ENCODE measurements around the gene VSTM2B. TPM values are rescaled to one million over a fixed set of nuclear protein-coding genes. Genes with fewer than 3 reads are reported as not detected.

Gene VSTM2B
- total and polyA plus RNA-seq, 2 of the 4 experiments (the other 2 are of a cell fraction), result not detected

GRCh38 chr19:29577649-29577963, 51.8 kb downstream of the VSTM2B start:
- intact Hi-C loops (cut with micrococcal nuclease) (no loop called here), dilution Hi-C loops (cut with HindIII; ENCODE audit: low sequenced_read_pairs, unreplicated experiment) (no loop called here), in situ Hi-C loops (cut with MboI; ENCODE audit: low sequenced_read_pairs) (no loop called here)
- Histone ChIP-seq H2AFZ (replicated peaks; ENCODE audit: low read length, poor library complexity) (no peak overlapping the region), H3K4me1 (ENCODE audit: control insufficient read depth, insufficient read depth, low read length) (no peaks in the 10 kb centered on the region), H3K36me3 (ENCODE audit: control insufficient read depth, insufficient read depth, low read length) (no peaks in the 10 kb centered on the region), H2BK20ac (ENCODE audit: low read depth, low read length) (no peak overlapping the region), H4K8ac (ENCODE audit: low read depth in 2 of 2, low read length in 2 of 2) (no peak overlapping the region), H3K9me1 (ENCODE audit: insufficient read depth, low read length) (no peaks in the 10 kb centered on the region), H4K5ac (ENCODE audit: low read depth, low read length) (no peak overlapping the region), H2BK5ac (ENCODE audit: low read depth, low read length, poor library complexity, severe bottlenecking) (no peak overlapping the region), H4K91ac (ENCODE audit: insufficient read depth, low read depth, low read length) (no peak overlapping the region), H3K4ac (ENCODE audit: low read depth, low read length) (no peak overlapping the region), H2BK120ac (ENCODE audit: low read depth, low read length) (no peak overlapping the region), H3K9ac (ENCODE audit: low read depth, low read length) (no peak overlapping the region), H3K18ac (ENCODE audit: low read depth, low read length) (no peak overlapping the region), H3K56ac (ENCODE audit: extremely low read depth, insufficient read depth, low read length) (no peak overlapping the region), H3K27me3 (ENCODE audit: control insufficient read depth, insufficient read depth, low read length) (peaks cover 6% of the 10 kb centered on the region; the same call in 1 of the 2 replicates), H3K9me3 (ENCODE audit: control insufficient read depth, insufficient read depth, low read length) (no peaks in the 10 kb centered on the region), H3K79me1 (ENCODE audit: low read depth in 1 of 2, low read length in 2 of 2) (no peaks in the 10 kb centered on the region), H2AK5ac (ENCODE audit: low read depth, low read length) (no peak overlapping the region), H3K14ac (replicated peaks; ENCODE audit: low read depth, low read length) (no peak overlapping the region), H4K20me1 (ENCODE audit: insufficient read depth, low read length) (no peaks in the 10 kb centered on the region), H3K27ac (ENCODE audit: insufficient read depth, low read length) (no peak overlapping the region), H2BK15ac (ENCODE audit: low read depth, low read length) (no peak overlapping the region), H3K23ac (ENCODE audit: low read depth, low read length) (no peak overlapping the region), H3K4me2 (ENCODE audit: low read depth, low read length) (no peak overlapping the region), H3K4me3 (ENCODE audit: insufficient read depth, low read depth, low read length) (no peak overlapping the region), H2AK9ac (replicated peaks; ENCODE audit: low read depth, low read length, poor library complexity) (no peak overlapping the region)
- 57% methylated on average over 1 of the region's 3 CpGs; no CpG with 5 or more reads in 1 of the 2 experiments for WGBS, 2 experiments (ENCODE audit: extremely low coverage in 2 of 2, insufficient read length in 1 of 2)
- BruUV-seq (replicated peaks), result no TSS peak
- ChIA-PET CTCF (interaction anchor here (0.7 kb wide), 1 partner anchor 522 kb away, joined by 3 read pairs; no protein-coding TSS in a partner anchor), POLR2A (ENCODE audit: unreplicated experiment) (no interaction called here)
- no peak for DNase-seq
- ATAC-seq (ENCODE audit: low read depth), result no peak
- TF ChIP-seq ELK1 (IDR thresholded peaks at IDR 0.05; ENCODE audit: borderline replicate concordance, low read depth, low read length), result no peak

All from IMR-90 (cell line).